OCI-LY1 (cell line): ENCODE data around the gene GPR160.

Experiments used
- H2AFZ ChIP-seq: fragments of 200-600 bp; sonication (generic), shearing (Covaris generic); 2 replicates; pipeline ENCODE4 v1.6.0; 2014; ENCODE audit warnings: antibody characterized with exemption, mild to moderate bottlenecking, low read length
- H3F3A ChIP-seq: fragments of 200-600 bp; sonication (generic), shearing (Covaris generic); 2 replicates; pipeline ENCODE4 v1.6.0; 2014; ENCODE audit warnings: mild to moderate bottlenecking, antibody characterized with exemption, low read length, moderate library complexity; ENCODE audit not compliant: insufficient read depth
- H3K27ac ChIP-seq: fragments of 200-600 bp; sonication (generic); 2 replicates; pipeline ENCODE4 v1.5.1; 2014; ENCODE audit warnings: low read length, mixed run types, mild to moderate bottlenecking, low read depth; ENCODE audit not compliant: poor library complexity, severe bottlenecking
- H3K27me3 ChIP-seq: fragments of 200-600 bp; sonication (generic); 2 replicates; pipeline ENCODE4 v1.6.0; 2014; ENCODE audit warnings: antibody characterized with exemption, mild to moderate bottlenecking, low read length, moderate library complexity; ENCODE audit not compliant: insufficient read depth
- H3K36me3 ChIP-seq: fragments of 200-600 bp; sonication (generic); 2 replicates; pipeline ENCODE4 v1.6.1; 2014; ENCODE audit warnings: mild to moderate bottlenecking, antibody characterized with exemption, low read length, moderate library complexity, mixed read lengths; ENCODE audit not compliant: insufficient read depth
- H3K4me1 ChIP-seq: fragments of 200-600 bp; sonication (generic); 2 replicates; pipeline ENCODE4 v1.5.1; 2014; ENCODE audit warnings: mild to moderate bottlenecking, low read length, moderate library complexity; ENCODE audit not compliant: insufficient read depth, severe bottlenecking
- H3K4me2 ChIP-seq: fragments of 200-600 bp; sonication (generic), shearing (Covaris generic); 2 replicates; pipeline ENCODE4 v1.6.1; 2014; ENCODE audit warnings: low read length
- H3K4me3 ChIP-seq: fragments of 200-600 bp; sonication (generic); 2 replicates; pipeline ENCODE4 v1.5.1; 2014; ENCODE audit warnings: low read length, low read depth, mild to moderate bottlenecking, mixed read lengths; ENCODE audit not compliant: poor library complexity, severe bottlenecking
- H3K79me2 ChIP-seq: fragments of 200-600 bp; shearing (Covaris generic); 2 replicates; pipeline ENCODE4 v1.6.1; 2016; ENCODE audit warnings: mixed run types, low read length, mixed read lengths; ENCODE audit not compliant: insufficient read depth
- H3K9ac ChIP-seq: fragments of 200-600 bp; sonication (generic), shearing (Covaris generic); 2 replicates; pipeline ENCODE4 v1.6.1; 2014; ENCODE audit warnings: mild to moderate bottlenecking, low read length, mixed read lengths
- H3K9me2 ChIP-seq: fragments of 200-600 bp; sonication (generic), shearing (Covaris generic); 2 replicates; pipeline ENCODE4 v1.6.1; 2014; ENCODE audit warnings: low read depth, mild to moderate bottlenecking, low read length, mixed read lengths
- H3K9me3 ChIP-seq: fragments of 200-600 bp; shearing (Covaris generic); 2 replicates; pipeline ENCODE4 v1.6.1; 2014; ENCODE audit warnings: low read length, mixed read lengths
- H4K20me1 ChIP-seq: fragments of 200-600 bp; sonication (generic), shearing (Covaris generic); 2 replicates; pipeline ENCODE4 v1.6.0; 2016; ENCODE audit warnings: mild to moderate bottlenecking, low read length; ENCODE audit not compliant: insufficient read depth
- CTCF ChIP-seq: fragments of 200-600 bp; sonication (generic), shearing (Covaris generic); IDR thresholded peaks from 2 replicates; pipeline ENCODE4 v1.5.1; 2017; ENCODE audit warnings: mild to moderate bottlenecking, antibody characterized with exemption, low read length, moderate library complexity, mixed read lengths
- EZH2 ChIP-seq: fragments of 200-600 bp; sonication (generic), shearing (Covaris generic); IDR thresholded peaks from 2 replicates; pipeline ENCODE4 v1.8.0; 2017; ENCODE audit warnings: borderline replicate concordance, mixed run types, mild to moderate bottlenecking, antibody characterized with exemption, low read length, moderate library complexity, mixed read lengths

Gene GPR160

GRCh38 chr3:170050753-170051152 is 13.0 kb downstream of the GPR160 start:
- Histone ChIP-seq H3K79me2 (no peaks in the 10 kb centered on the region), H3K9me2 (no peaks in the 10 kb centered on the region), H3K4me3 (no peak overlapping the region), H3K27me3 (no peaks in the 10 kb centered on the region), H3K27ac (no peak overlapping the region), H3K36me3 (no peaks in the 10 kb centered on the region), H4K20me1 (no peaks in the 10 kb centered on the region), H3K9me3 (no peaks in the 10 kb centered on the region), H3K4me1 (peaks cover 37% of the 10 kb centered on the region), H3F3A (0 out of 2 replicates have a peak, but pooled peaks cover 3% of the 10 kb centered on the region), H2AFZ (no peak overlapping the region), H3K9ac (no peak overlapping the region), H3K4me2 (no peak overlapping the region)
- TF ChIP-seq EZH2, result no peak
- no peak for TF ChIP-seq CTCF

DNA sequence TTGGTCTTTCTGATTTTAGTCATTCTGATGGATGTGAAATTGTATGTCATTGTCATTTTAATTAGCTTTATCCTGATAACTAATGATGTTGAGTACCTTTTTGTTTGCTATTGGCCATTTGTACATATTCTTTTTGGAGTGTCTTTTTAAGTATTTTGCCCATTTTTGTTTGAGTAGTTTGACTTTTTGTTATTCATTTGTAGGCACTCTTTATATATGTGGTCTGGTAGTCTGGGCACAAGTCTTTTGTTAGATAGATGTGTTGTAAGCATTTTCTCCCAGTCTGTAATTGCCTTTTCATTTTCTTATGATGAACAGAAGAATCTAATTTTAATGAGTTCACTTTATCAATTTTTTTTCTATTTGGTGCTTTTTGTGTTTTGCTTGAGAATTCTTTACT is 14.6 kb downstream of the GPR160 start:
- no peaks in the 10 kb centered on the region for H3K36me3 ChIP-seq
- no peak overlapping the region for H3K27ac ChIP-seq
- H3K9me2 ChIP-seq, result no peaks in the 10 kb centered on the region
- H3K9me3 ChIP-seq, result no peaks in the 10 kb centered on the region
- TF ChIP-seq EZH2, result no peak
- no peak for TF ChIP-seq CTCF
- no peak overlapping the region for H3K4me2 ChIP-seq
- H4K20me1 ChIP-seq, result no peaks in the 10 kb centered on the region
- no peak overlapping the region for H3K9ac ChIP-seq
- no peak overlapping the region for H2AFZ ChIP-seq
- H3F3A ChIP-seq, result 0 out of 2 replicates have a peak, but pooled peaks cover 3% of the 10 kb centered on the region
- H3K27me3 ChIP-seq, result no peaks in the 10 kb centered on the region
- no peaks in the 10 kb centered on the region for H3K79me2 ChIP-seq
- peaks cover 40% of the 10 kb centered on the region for H3K4me1 ChIP-seq
- no peak overlapping the region for H3K4me3 ChIP-seq

- no peak overlapping the region for H3K27ac ChIP-seq
- no peak overlapping the region for H3K9ac ChIP-seq
- H3K4me2 ChIP-seq, result no peak overlapping the region
- no peaks in the 10 kb centered on the region for H3K27me3 ChIP-seq
- peaks cover 48% of the 10 kb centered on the region for H3K4me1 ChIP-seq
- no peaks in the 10 kb centered on the region for H3K79me2 ChIP-seq
- TF ChIP-seq CTCF (peak; percentile 78), EZH2 (no peak)
- H3K4me3 ChIP-seq, result no peak overlapping the region
- no peak overlapping the region for H2AFZ ChIP-seq
- H3K9me3 ChIP-seq, result no peaks in the 10 kb centered on the region
- H4K20me1 ChIP-seq, result no peaks in the 10 kb centered on the region
- 0 out of 2 replicates have a peak, but pooled peaks cover 3% of the 10 kb centered on the region for H3F3A ChIP-seq
- H3K36me3 ChIP-seq, result no peaks in the 10 kb centered on the region
- H3K9me2 ChIP-seq, result no peaks in the 10 kb centered on the region
Measured at GRCh38 chr3:170054204-170054603, 16.4 kb downstream of the GPR160 start.
